NCI-H510A (cell line): ENCODE results near the gene PSMD1.
"Not testable (repeated sequence)": the region's sequence is repeated elsewhere in the genome, so short reads cannot be mapped to it uniquely, and the experiment has no call there.

Experiments
- DNase-seq: peaks from one replicate; lab custom pipeline; 2025; lab: John Stamatoyannopoulos, UW

Gene PSMD1

GRCh38 chr2:231056453-231057416 lies at the start of gene PSMD1:
PSMD1 (plus strand) TSS chr2:231056867; CDS start chr2:231057026, 159 bp downstream.
- peak; percentile 91 for DNase-seq

- no peak for DNase-seq
Observed at GRCh38 chr2:231007286-231008098, 49.2 kb upstream of the PSMD1 start.

- no peak for DNase-seq
Observed at GRCh38 chr2:231008131-231008530, 48.5 kb upstream of the PSMD1 start.

GRCh38 chr2:231009236-231009919 lies 47.3 kb upstream of the PSMD1 start:
- no peak for DNase-seq

GRCh38 chr2:231010201-231010730 lies 46.4 kb upstream of the PSMD1 start:
- DNase-seq: no peak

GRCh38 chr2:231011526-231011925 lies 45.1 kb upstream of the PSMD1 start:
- DNase-seq: no peak

- DNase-seq: no peak
Observed at GRCh38 chr2:231012463-231012862, 44.2 kb upstream of the PSMD1 start.

GRCh38 chr2:231013820-231014219 lies 42.8 kb upstream of the PSMD1 start:
- DNase-seq: no peak

- no peak for DNase-seq
Observed at GRCh38 chr2:231015478-231015877, 41.2 kb upstream of the PSMD1 start.

GRCh38 chr2:231015926-231016325 lies 40.7 kb upstream of the PSMD1 start:
- no peak for DNase-seq

GRCh38 chr2:231016566-231017230 lies 40.0 kb upstream of the PSMD1 start:
- no peak for DNase-seq

- DNase-seq: peak; percentile 15
Observed at GRCh38 chr2:231017231-231017598, 39.5 kb upstream of the PSMD1 start.

- no peak for DNase-seq
Observed at GRCh38 chr2:231018184-231018583, 38.5 kb upstream of the PSMD1 start.

GRCh38 chr2:231025059-231025458 lies 31.6 kb upstream of the PSMD1 start:
- DNase-seq: not testable (repeated sequence)

GRCh38 chr2:231028889-231029288 lies 27.8 kb upstream of the PSMD1 start:
- DNase-seq: no peak

- DNase-seq: no peak
Observed at GRCh38 chr2:231029563-231029962, 27.1 kb upstream of the PSMD1 start.

- no peak for DNase-seq
Observed at GRCh38 chr2:231030725-231031124, 25.9 kb upstream of the PSMD1 start.

- no peak for DNase-seq
Observed at GRCh38 chr2:231032575-231033140, 24.0 kb upstream of the PSMD1 start.

- DNase-seq: no peak
Observed at GRCh38 chr2:231033147-231034132, 23.2 kb upstream of the PSMD1 start.
